ENCODE data around the gene NFE2L1.
A peak's percentile ranks its signal among the peaks of the same experiment; 100 is the strongest.
"Not testable (repeated sequence)": the region's sequence is repeated elsewhere in the genome, so short reads cannot be mapped to it uniquely, and the experiment has no call there.

The NFE2L1 gene, protein sequence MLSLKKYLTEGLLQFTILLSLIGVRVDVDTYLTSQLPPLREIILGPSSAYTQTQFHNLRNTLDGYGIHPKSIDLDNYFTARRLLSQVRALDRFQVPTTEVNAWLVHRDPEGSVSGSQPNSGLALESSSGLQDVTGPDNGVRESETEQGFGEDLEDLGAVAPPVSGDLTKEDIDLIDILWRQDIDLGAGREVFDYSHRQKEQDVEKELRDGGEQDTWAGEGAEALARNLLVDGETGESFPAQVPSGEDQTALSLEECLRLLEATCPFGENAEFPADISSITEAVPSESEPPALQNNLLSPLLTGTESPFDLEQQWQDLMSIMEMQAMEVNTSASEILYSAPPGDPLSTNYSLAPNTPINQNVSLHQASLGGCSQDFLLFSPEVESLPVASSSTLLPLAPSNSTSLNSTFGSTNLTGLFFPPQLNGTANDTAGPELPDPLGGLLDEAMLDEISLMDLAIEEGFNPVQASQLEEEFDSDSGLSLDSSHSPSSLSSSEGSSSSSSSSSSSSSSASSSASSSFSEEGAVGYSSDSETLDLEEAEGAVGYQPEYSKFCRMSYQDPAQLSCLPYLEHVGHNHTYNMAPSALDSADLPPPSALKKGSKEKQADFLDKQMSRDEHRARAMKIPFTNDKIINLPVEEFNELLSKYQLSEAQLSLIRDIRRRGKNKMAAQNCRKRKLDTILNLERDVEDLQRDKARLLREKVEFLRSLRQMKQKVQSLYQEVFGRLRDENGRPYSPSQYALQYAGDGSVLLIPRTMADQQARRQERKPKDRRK

DNA sequence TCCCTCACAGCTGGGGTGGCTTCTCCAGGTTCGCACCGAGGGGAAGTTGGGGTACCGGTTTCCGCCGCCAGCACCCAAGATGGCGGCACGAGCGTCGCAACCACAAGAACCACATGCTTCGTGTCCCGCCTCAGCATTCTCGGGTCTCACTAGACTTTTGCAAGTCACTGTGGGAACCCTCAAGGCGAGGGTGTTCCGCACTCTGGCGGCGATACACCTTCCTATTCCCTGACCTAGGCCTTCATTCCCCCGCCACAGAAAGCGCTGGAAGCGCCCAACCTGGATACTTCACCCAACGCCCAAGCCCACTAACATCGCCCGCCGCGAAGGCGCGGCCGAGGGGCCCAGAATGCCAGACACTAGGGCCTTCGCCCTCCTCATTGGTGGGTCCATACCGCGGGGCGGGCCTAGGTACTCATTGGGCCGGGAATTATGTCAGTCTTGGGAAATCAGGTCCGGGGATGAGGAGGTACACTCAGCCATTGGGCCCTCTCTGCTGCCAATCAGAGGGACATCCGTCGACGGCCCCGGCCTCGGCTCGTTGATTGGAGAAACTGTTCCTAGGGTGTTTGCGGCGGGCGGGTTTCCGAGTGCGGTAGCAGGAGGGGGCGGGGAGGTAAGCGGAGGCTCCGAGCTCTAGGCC, at the start of gene NFE2L1:
TSS of gene NFE2L1 (plus strand) at position 619 of the 643 bp plus-strand sequence. CDS start 2,760 bp downstream, outside the sequence.
- DNase-seq = peak; percentile 98

DNA sequence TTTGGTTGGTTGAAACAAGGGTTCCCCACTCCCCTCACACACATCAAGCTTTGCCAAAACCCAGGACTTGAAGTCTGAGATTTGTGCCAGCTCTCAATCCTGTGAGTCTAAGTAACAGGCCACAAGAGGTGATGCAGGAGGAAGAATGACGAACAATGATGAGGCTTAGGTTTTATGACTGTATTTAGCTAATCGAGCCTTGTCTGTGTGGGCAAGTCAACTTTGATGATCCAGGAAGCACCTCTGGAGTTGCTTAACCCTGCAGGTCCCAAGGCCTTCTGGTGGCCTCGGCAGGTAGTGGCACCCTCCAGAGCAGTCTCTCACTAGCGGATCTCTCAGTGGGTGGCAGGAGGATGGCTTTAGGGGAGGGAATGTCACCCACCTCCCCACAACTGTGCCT, 48.6 kb upstream of the NFE2L1 start:
- no peak for DNase-seq

DNA sequence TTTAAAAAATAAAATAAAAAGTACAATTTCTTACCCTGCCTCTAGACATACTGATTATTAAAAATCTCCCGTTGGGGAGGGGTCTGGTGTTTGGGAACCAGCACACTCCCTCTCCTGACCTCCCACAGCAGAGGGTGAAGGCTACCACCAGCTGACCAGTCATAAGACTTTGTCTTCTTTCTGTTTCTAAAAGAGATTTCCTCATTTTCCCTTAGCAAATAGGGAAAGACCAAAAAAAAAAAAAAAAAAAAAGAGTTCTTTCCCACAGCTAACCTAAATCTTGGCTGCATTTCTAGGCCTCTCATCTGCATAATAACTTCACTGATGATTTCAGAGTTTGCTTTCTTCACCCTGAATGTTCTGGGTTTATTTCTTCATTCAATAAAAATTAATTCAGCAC, 47.0 kb upstream of the NFE2L1 start:
- no peak for DNase-seq

DNA sequence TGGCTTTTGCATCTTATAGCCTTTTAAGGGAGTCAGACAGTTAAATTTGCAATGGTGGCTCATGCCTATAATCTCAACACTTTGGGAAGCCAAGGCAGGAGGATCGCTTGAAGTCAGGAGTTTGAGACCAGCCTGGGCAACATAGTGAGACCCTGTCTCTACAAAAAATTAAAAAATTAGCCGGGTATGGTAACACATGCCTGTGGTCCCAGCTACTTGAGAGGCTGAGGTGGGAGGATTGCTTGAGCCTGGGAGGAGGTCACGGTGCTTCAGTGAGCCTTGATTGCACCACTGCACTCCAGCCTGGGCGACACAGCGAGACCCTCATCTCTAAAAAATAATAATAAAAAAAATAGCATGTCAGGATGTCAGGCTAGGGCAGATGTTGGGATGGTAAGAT, 46.5 kb upstream of the NFE2L1 start:
- not testable (repeated sequence) for DNase-seq

DNA sequence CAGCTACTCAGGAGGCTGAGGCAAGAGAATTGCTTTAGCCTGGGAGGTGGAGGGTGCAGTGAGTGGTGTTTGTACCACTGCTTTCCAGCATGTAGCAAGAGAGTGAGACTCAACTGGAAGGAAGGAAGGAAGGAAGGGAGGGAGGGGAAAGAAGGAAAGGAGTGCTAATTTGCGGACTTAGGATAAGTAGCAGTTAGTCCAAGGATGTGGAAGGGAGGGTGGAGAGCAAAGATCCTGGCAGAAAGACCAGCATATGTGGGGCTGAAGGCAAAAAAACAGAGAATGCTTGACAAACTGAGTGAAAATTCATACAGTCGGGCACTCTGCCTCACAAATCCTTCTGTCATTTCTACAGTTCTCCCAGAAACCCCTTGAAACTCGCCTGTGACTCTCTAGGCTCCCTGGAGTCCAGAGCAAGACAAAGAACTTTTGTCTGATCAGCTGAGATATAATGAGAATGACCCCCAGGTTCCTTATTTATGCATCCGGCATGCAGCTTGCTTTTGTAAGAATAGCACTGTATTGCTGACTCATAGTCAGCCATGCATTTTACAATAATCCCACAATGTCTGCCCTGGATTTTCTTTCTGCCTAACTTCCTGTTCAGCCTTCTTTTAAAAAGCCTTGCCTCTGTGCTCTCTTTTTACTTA, 45.8 kb upstream of the NFE2L1 start:
- DNase-seq = peak; percentile 55

DNA sequence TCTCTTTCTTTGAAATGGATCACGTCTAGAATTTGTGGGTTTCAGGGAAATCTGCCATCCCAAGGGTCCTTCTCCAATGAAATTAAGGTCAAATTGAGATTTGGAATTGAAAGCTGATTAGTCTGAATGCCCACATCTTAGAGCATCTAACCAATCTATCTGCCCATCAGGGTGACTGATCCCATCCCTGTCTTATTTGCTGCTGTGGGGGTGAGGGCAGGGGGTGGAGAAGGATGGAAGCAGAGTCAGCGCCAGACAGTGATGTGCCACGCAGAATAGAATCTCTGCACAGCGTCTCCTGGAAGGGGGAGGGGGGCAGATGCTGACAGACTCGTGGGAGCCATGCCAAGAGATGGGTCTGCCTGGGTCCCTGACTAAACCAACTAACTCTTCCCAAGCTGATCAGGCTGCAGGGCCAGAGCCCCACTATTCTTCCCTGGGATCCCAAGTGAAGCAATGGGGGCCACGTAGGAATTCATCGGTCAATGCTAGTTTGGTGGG, 45.2 kb upstream of the NFE2L1 start:
- no peak for DNase-seq

DNA sequence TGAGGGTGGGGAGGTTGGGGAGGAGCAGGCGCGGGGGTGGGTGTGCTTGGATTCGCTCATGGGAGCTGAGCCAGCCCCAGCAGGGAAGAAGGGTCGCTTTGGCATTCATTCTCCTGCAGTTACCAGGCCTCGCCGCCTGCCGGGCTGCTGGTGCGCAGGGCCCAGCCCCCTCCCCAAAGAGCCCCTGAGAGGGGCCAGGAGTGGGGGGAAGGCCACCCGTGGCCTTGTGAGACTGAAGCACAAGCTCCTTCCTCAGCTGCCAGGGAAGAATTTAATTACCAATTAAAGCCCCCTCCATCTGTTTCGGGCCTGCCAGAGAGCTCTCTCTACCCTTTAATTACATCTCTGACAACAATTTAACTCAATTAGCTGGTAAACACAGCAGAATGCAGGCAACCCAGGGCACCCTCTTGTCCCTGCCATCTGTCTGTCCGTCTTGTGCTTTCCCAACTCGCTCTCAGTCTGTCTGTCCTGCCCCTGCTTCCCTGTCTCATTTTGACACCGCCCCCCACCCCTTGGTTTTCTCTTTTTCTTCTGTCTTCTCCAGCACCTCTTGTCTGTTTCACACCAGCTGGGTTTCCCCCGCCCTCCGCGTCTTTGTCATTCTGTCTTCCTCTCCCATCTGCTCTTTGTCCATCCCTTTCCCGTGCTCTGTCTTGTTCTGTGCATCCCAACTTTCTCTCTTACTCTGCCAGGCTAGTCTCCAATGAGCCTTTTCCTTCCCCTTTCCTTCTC, 44.6 kb upstream of the NFE2L1 start:
- no peak for DNase-seq

DNA sequence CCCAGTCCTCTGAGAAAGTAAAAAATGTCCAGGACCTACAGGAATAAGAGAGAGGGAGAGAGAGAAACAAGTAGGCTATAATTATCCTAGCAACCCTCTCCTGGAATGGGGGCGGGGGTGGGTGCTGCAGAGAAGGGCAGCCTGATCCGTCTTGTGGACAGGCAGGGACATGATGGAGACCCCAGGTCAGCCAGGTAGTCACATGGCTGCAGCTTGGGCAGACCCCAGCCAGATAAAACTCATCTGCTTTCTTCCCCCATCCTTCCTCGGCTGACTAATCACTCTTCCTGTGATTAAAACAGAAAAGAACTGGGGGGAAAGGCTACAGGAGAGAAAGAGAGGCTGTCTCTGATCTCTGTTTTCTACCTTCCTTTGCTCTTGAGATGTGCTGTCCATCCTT, 43.2 kb upstream of the NFE2L1 start:
- no peak for DNase-seq

DNA sequence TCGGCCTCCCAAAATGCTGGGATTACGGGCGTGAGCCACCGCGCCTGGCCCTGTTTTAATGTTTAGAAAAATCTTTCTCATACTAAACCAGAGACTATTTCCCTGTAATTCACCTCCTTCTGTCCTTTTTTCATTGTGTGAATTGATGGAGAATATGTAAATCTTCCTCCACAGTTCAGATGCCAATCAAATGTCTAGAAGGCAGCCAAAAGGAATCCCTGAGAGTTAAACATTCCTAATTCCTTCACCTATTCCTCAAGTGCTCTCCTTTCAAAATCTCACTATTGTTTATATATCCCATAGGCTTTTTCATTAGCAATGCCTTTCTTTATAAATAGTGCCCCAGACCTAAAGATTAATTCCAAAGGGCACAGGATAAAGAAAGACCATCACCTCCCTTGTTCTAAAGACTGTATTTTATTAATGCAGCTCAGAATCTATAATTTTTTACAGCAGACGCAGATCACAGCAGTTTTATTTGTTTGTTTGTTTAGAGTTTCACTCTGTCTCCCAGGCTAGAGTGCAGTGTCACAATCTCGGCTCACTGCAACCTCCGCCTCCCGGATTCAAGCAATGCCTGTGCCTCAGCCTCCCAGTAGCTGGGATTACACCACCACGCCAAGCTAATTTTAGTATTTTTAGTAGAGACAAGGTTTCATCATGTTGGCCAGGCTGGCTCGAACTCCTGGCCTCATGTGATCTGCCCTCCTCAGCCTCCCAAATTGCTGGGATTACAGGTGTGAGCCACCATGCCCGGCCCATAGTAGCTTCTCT, 41.0 kb upstream of the NFE2L1 start:
- DNase-seq = no peak

DNA sequence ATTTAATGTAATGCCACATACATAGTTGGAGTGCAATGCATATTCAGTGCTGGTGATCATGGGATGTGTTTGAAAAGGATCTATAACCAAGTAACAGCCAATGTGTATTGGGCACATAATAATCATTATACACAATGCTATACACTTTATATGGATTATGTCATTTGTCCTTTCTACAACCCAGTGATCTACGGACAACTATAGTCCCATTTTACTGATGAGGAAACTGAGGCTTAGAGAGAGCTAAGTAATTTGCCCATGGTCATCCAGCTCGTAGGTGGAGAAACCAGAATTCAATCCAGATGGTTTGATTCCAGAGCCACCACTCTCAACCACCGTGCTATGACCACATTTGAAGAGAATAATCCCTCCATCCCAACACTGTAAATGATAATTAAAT, 38.0 kb upstream of the NFE2L1 start:
- DNase-seq = no peak

DNA sequence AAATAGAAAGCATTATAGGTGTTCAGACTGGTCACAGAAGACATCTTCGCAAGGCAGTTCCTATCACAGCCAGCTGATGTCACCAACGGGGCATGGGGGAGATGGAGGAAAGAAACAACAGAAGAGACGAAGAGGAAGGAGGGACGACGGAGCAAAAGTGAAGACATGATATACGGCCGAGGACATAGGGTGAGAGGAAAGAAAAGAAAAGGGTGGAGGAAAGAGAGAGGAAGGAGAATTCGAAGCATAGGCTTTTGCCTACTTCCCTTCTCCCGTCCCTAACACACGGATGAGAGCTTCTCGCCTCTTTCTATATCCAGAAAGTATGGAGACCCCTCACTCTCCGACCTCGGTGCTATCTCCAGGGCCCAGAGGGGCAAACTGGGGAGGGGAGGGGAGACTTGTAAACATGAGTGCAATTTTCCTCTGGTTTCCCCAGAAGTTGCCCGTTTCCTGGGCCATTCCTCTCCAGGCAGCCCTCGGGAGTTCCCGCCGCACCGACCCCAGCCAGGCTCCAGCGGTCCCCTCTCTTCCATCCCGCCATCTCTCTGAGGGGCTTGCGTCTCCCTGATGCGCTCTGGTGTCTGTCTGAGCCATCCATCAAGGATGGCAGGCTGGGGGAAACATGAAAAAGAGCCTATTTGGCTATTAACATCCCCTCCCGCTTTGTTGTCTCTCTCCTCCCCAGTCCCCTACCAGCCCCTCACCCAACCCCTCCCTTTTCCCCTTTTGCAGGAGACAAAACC, 36.6 kb upstream of the NFE2L1 start:
- DNase-seq = peak; percentile 15

DNA sequence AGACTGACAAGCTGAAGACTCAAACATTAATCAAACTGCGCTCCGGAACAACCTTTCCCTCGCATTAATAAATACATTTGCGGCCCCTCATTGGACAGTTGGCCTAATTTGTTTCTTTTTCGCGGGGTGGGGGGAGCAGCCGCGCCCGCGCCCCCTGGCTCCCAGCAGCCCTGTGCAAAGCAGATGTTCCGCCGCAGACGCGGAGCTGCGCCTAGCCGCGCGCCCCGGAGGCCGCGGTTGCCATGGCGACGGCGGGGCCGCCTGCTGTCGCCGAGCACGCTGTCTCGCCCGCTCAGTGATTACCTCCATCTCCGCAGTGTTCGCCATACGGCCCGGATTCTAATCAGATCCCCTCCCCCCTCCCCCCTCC, 36.0 kb upstream of the NFE2L1 start:
- no peak for DNase-seq

DNA sequence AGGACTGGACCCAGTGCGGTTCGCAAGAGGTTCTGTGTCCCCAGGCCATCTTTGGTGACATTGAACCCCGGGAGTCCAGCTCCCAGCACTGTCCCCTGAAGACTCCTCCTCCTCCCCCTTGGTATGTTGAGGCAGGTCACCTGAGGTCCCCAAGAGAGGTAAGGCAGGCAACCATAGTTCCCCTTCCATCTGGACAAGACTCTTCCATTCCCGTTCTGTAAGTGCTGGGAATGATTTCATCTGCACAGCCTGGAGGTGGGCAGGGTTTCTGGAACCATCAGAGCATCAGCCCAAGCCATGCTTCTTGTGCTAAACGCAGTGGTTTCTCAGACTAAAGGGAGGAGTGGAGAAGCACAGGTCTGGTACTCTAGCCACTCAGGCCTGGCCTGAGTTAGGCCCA, 35.5 kb upstream of the NFE2L1 start:
- DNase-seq = no peak

DNA sequence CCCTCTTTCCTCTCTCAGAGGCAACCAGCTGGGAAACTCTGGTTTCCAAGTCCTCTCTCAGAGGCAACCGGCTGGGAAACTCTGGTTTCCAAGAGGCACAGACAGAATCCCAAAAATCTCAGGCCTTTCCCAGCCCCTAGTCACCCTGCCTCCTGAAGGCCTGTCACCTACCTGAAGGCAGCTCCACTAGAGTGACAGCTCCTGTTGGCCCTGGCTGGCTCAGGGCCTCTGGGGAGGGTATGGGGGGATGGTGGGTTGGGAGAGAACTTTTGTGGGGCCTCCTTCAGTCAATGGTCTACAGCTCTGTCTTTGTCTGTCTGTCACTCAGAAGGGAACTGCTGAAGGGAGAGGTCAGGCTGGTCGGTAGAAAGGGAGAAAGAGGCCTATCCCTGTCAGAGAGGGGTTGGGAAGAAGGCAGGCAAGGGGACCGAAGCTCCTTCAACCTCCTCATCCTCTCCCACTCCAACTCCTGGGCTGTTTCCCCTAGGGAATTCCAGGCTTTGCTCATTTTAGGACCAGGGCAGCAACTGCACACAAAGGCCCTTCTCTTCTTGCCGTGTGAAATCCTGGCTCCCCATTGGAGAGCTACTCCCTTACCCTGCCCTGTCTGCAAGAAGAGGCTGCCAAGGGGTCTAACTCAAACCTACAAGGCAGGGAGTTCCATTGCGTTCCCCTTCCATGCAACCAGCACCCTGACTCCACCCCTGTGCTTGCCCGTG, 34.1 kb upstream of the NFE2L1 start:
- DNase-seq = no peak

DNA sequence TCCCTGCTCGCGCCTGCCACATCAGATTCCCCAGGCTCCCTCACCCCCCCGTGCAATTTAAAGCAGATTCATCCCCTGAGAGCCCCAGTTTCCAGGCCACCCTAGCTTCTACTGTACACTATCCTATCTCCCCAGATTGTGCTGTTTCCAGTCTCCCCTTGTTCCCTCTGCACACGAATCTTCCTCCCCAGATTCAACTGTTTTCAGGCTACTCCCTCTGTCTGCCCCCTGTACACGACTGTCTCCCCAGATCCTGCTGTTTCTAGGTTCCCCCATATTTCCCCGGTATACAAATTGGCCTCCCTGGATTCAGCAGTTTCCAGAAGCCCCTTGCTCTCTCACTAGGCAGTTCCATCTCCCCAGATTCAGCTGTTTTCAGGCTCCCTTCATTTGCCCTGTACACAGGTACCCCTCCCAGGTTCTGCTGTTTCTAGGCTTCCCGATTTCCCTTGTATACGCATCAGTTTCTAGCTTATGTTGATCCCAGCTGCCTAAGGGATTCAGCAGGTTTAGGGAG, 33.5 kb upstream of the NFE2L1 start:
- no peak for DNase-seq

DNA sequence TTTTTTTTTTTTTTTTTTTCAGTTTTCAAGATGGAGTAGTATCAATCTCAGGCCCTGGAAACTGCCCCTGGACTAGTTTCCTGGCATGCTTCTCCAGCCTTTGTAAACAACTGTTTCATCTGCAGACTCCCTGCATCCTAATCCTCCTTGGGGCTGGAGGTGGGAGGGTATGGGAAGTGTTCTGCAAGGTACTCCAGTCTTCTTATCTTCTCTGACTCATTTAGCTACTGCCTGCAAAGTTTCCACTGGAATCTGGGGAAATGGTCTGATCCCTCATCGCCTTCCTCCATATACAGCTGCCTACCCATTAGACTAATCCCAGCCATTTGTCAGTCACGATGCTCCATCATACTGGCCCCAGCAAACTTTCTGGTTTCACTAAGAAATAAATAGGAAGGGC, 32.0 kb upstream of the NFE2L1 start:
- DNase-seq = no peak

DNA sequence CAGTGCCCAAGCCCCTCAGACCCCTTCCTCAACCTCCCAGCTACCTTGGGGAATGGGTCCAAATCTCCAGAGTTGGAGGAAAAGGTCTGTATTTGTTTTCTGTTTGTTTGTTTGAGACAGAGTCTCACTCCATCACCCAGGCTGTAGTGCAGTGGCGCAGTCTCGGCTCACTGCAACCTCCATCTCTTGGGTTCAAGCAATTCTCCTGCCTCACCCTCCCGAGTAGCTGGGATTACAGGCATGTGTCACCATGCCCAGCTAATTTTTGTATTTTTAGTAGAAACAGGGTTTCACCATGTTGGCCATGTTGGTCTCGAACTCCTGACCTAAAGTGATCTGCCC, 30.4 kb upstream of the NFE2L1 start:
- not testable (repeated sequence) for DNase-seq

DNA sequence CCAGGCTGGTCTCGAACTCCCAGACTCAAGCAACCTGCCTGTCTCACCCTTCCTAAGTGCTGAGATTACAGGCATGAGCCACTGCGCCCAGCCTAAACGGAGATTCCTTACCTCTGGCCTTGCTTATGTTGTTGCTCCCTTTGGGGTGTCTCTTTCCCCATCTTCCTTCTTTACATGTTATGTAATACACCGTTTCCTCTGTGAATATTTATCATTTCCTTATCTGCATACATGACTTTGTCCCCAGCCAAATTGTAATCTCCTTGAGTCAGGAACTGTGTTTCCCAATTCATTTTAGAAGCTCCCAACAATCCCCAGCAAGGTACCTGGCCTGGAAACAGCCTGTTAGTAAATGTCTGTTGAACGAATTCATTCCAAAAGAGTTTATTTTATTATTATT, 26.2 kb upstream of the NFE2L1 start:
- no peak for DNase-seq

DNA sequence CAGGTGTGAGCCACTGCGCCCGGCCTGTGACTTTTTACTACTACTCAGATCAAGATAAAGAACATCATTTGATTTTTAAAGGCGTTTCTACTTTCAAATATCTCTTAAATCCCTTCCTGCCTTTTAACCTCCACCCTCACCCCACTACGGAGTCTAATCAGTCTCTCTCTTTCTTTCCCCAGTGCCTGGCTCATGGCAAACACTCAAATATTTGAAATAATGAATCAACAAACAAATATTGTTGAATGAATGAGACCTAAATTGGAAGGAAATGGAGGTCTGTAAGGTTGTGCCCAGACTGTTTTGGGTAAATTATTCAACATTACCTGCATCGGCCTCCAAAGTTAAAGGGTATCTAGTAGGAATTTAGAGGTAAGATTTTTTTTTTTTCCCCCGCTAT, 25.3 kb upstream of the NFE2L1 start:
- no peak for DNase-seq

Data from T1000 (cell line).